IPS-18c (cell line): ENCODE measurements around the gene ANKRD30B.
"Not testable (repeated sequence)": the region's sequence is repeated elsewhere in the genome, so short reads cannot be mapped to it uniquely, and the experiment has no call there.

Source experiments
- H3K4me3 ChIP-seq: 2 replicates; pipeline ENCODE4 v1.7.0; 2013; ENCODE audit warnings: low read depth, mild to moderate bottlenecking, low read length, moderate library complexity; ENCODE audit not compliant: insufficient read depth
- H3K9me3 ChIP-seq: one replicate; pipeline ENCODE4 v1.6.1; 2013; ENCODE audit warnings: mild to moderate bottlenecking, low read length, moderate library complexity; ENCODE audit not compliant: control insufficient read depth, insufficient read depth

ANKRD30B gene

DNA sequence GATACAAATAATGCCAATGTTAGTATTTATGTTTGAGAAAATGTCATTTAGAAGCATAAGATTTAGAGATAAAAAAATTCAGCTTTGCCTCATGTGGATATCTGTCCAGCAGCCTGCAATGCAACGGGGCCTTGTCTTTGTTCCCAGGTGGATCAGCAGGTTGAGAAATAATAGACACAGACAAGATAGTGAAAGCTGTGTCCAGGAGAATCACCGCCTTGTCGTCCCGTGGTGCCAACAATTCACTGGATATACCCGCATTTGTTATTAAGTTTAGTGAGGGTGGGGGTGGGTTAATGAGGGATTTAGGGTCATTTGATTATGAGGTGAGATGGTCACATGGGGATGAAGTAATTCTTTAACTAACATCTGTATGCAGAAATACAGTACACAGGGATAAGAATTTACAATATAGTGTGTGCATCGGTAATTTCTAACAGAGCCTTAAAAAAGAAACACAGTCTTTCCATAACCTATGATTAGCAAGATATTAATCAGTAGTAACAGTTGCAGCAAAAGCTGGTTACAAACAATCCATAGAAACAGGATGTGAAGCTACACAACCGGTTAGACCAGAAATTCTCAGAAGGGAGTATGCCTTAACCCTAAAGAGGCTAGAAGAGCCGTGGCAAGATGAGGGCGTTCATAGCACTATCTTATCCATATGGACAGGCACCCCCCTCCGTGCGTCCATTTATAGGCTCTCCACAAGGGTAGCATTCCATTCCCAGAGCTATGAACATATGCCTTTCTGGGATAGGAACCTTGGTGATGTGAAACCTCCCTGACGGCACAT is 50.2 kb downstream of the ANKRD30B start:
- H3K4me3 ChIP-seq, H3K9me3 ChIP-seq: not testable (repeated sequence)

DNA sequence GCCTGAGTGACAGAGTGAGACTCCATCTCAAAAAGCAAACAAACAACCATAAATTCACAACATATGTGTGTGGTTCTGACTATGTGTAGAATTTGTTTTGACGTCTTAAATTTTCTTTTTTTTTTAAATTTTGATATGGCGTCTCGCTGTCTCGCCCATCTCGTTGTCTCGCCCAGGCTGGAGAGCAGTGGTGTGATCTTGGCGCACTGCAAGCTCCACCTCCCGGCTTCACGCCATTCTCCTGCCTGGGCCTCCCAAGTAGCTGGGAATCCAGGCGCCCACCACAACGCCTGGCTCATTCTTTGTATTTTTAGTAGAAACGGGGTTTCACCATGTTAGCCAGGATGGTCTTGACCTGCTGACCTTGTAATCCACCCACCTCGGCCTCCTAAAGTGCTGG is 63.1 kb downstream of the ANKRD30B start:
- not testable (repeated sequence) for H3K4me3 ChIP-seq, H3K9me3 ChIP-seq

DNA sequence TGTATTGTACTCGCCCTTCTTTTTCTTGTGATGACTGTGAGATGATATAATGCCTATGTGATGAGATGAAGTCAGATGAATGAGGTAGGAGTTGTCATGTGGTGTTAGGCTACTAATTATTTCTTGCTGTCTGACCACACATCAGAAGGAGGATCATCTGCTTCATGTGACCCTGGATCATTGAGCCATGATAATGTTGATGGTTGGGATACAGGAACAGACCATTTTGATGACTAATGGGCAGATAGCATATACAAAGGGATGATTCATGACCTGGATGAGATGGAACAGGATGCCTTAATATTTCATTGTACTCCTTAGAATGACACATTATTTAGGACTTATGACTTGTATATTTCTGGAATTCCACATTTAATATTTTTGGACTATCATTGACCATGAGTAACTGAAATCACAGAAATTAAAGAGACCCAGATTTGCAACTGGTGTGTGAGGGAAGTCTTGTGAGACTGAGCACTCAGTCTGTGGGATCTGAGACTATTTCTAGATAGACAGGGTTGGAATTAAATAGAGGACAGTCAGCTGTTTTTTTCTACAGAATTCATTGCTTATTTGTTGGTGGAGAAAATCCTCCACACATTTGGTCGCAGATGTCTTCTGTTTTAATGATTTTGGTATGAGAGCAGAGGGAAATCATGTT is 79.1 kb downstream of the ANKRD30B start:
- H3K9me3 ChIP-seq, H3K4me3 ChIP-seq: not testable (repeated sequence)

DNA sequence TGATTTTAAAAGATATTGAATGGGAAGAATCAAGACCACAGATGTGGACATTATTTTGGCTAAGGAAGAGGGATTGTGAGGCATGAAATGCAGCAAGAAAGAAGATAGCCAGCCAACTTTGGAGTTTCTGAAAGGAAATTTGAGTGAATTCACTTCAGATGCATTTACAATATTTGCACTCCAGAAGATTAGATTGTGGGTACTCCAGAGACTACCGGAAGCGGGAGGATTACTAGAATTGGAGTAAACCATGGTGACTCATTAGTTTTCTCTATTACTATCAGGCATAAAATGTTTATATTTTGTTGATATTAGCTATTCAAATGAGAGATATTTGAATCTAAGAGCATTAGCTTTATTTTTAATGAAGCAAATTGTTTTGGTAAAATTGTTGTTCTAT is 93.6 kb downstream of the ANKRD30B start:
- H3K4me3 ChIP-seq, H3K9me3 ChIP-seq: not testable (repeated sequence)

DNA sequence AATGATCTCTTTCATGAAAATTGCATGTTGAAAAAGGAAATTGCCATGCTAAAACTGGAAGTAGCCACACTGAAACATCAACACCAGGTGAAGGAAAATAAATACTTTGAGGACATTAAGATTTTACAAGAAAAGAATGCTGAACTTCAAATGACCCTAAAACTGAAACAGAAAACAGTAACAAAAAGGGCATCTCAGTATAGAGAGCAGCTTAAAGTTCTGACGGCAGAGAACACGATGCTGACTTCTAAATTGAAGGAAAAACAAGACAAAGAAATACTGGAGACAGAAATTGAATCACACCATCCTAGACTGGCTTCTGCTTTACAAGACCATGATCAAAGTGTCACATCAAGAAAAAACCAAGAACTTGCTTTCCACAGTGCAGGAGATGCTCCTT is 103.6 kb downstream of the ANKRD30B start:
- not testable (repeated sequence) for H3K4me3 ChIP-seq, H3K9me3 ChIP-seq

DNA sequence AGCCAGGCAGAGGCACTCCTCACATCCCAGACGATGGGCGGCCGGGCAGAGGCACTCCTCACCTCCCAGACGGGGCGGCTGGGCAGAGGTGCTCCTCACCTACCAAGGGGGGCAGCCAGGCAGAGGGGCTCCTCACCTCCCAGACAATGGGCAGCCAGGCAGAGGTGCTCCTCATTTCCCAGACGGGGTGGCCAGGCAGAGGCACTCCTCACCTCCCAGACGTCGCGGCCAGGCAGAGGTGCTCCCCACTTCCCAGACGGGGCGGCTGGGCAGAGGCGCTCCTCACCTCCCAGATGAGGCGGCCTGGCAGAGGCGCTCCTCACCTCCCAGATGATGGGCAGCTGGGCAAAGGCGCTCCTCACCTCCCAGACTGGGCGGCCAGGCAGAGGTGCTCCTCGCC is 107.7 kb downstream of the ANKRD30B start:
- not testable (repeated sequence) for H3K4me3 ChIP-seq, H3K9me3 ChIP-seq

DNA sequence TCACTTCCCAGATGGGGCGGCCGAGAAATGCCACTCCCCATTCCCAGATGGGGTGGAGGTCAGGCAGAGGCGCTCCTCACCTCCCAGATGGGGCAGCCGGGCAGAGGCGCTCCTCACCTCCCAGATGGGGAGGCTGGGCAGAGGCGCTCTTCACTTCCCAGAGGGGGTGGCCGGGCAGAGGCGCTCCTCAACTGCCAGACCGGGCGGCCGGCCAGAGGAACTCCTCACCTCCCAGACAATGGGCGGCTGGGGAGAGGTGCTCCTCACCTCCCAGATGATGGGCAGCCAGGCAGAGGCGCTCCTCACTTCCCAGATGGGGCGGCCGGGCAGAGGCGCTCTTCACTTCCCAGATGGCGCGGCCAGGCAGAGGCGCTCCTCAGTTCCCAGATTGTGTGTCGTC is 108.3 kb downstream of the ANKRD30B start:
- H3K9me3 ChIP-seq, H3K4me3 ChIP-seq: not testable (repeated sequence)

DNA sequence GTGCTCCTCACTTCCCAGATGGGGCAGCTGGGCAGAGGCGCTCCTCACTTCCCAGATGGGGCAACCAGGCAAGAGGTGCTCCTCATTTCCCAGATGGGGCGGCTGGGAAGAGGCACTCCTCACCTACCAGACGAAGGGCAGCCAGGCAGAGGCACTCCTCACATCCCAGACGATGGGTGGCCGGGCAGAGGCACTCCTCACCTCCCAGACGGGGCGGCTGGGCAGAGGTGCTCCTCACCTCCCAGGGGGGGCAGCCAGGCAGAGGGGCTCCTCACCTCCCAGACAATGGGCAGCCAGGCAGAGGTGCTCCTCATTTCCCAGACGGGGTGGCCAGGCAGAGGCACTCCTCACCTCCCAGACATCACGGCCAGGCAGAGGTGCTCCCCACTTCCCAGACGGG is 110.5 kb downstream of the ANKRD30B start:
- not testable (repeated sequence) for H3K9me3 ChIP-seq, H3K4me3 ChIP-seq

DNA sequence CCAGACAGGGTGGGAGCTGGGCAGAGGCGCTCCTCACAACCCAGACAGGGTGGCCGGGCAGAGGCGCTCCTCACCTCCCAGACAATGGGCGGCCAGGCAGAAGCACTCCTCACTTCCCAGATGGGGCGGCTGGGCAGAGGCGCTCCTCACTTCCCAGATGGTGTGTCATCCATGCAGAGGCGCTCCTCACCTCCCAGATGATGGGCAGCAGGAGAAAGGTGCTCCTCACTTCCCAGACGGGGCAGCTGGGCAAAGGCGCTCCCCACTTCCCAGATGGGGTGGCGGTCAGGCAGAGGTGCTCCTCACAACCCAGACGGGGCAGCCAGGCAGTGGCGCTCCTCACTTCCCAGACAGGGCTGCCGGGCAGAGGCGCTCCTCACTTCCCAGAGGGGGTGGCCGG is 112.0 kb downstream of the ANKRD30B start:
- H3K9me3 ChIP-seq, H3K4me3 ChIP-seq: not testable (repeated sequence)

DNA sequence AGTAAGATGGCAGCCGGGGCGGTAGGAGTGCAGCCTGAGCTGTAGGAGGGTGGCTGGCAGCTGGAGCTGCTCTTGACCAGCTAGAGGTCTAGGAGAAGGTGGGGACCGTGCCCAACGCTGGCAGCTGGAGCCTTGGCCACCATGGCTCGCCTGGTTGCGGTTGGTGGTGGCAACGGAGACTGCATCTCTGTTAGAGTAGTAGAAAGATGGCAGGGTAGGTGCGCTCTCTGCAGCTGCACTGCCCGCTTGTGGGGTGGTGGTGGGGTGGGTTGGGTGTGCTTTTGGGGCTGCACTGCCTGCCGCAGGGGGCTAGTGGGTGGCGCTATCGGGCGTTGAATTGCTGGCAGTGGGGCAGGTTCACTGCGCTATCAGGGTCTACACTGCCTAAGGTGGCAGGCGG is 118.5 kb downstream of the ANKRD30B start:
- not testable (repeated sequence) for H3K9me3 ChIP-seq, H3K4me3 ChIP-seq

DNA sequence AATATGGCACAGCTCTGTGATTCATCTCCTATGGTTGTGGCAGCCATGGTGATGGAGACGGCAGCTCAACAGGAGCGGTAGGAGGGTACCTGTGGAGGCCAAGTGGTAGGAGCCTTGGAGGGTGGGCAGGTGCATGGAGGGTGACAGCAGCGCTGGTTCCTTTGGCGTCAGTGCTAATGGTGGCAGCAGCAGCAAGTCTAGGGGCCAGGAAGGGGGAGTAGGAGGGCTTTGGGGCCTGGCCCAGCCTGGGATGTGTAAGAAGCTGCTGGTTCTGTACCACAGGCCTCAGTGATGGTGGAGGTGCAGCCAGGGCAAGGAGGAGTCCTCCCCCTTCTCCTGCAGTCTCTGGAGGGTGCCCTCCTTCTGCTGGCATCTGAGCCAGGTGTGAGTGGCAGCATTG is 120.0 kb downstream of the ANKRD30B start:
- not testable (repeated sequence) for H3K4me3 ChIP-seq, H3K9me3 ChIP-seq

DNA sequence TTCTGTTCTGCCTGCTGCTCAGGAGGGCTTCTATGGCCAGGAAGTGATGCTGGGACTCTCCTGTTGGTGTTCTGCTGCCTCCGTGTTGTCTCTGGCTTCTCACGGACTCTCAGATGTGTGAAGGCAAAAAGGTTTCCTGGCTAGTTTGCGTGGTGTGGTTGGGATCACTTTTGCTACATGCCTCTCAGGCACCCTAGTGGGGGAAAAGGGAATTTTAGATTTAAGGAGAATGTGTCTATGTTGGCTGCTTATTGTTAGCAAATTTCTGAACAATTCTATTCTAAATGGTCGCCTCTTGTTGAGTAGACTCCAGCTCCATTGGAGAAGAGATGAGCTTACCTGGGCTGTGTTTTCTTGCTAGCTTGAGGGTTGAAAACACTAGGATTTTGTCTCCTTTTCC is 120.9 kb downstream of the ANKRD30B start:
- not testable (repeated sequence) for H3K4me3 ChIP-seq, H3K9me3 ChIP-seq

DNA sequence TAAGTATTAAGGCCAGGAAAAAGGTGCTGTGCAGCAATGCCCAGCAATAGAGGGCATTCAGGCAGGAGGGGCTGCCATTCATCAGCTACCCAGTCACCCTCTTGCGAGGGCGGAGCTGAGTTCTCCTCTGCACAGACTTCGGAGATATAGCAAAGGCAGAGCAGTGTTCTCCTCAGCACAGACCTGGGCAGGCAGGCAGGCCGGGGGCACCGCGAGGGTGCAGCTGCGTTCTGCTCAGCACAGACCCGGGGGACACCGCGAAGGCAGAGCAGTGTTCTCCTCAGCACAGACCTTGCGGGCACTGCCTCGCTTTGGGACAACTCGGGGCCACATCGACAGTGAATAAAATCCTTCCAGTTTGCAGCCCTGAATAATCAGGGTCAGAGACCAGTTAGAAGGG is 130.9 kb downstream of the ANKRD30B start:
- H3K4me3 ChIP-seq, H3K9me3 ChIP-seq: not testable (repeated sequence)

DNA sequence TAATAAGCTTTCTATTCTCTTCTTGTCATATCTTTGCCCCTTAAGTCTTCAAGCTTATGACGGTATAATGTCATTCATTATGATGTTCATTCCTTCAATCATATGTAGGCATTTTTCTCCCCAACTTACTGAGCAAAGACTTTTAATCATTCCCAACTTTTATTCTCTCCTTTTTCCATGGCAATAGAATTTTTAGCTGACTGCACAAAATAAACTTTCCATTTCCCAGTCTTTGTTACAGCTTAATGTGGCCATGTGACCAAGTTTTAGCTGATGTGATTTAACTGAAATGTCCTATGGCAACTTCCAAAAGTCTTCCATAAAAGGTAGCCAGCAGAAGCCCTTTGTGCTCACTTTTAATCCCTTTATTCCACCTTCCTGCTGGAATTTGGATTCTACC is 152.5 kb downstream of the ANKRD30B start:
- no peak overlapping the region for H3K4me3 ChIP-seq
- peaks cover 6% of the 10 kb centered on the region for H3K9me3 ChIP-seq
